Activated CD8-positive, alpha-beta memory T cell treated with anti-CD3 and anti-CD28 coated beads, Interleukin-2, amount 50 U/mL, for 1 hour (primary cell): Measurements from ENCODE around the gene ATP5F1B.
"Not testable (repeated sequence)": the region's sequence is repeated elsewhere in the genome, so short reads cannot be mapped to it uniquely, and the experiment has no call there.

Experiments used
- DNase-seq: peaks from one replicate; pipeline ENCODE4 v3.0.0-alpha.2; 2020; ENCODE audit errors: extremely low read depth

The ATP5F1B gene

GRCh38 chr12:56648023-56648422, 2.2 kb upstream of the ATP5F1B start:
- DNase-seq = not testable (repeated sequence)

GRCh38 chr12:56645201-56645716, 525 bp downstream of the ATP5F1B start:
- DNase-seq = no peak

GRCh38 chr12:56644654-56645053, 1.1 kb downstream of the ATP5F1B start:
- DNase-seq = no peak

DNA sequence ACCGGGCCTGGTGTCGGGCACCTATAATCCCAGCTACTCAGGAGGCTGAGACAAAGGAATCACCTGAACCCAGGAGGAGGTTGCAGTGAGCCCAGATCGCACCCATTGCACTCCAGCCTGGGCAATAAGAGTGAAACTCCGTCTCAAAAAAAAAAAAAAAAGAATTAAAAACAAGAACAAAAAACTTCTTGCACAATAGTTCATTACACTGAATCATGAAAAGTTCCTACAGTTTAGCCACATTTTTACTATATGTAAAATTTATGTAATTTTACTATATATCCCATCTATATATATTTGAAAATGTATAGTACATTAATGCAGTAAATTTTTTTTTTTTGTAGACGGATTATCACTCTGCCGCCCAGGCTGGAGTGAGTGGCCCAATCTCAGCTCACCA, 4.6 kb downstream of the ATP5F1B start:
- no peak for DNase-seq

- no peak for DNase-seq
Observed at GRCh38 chr12:56637621-56638020, 8.2 kb downstream of the ATP5F1B start.

DNA sequence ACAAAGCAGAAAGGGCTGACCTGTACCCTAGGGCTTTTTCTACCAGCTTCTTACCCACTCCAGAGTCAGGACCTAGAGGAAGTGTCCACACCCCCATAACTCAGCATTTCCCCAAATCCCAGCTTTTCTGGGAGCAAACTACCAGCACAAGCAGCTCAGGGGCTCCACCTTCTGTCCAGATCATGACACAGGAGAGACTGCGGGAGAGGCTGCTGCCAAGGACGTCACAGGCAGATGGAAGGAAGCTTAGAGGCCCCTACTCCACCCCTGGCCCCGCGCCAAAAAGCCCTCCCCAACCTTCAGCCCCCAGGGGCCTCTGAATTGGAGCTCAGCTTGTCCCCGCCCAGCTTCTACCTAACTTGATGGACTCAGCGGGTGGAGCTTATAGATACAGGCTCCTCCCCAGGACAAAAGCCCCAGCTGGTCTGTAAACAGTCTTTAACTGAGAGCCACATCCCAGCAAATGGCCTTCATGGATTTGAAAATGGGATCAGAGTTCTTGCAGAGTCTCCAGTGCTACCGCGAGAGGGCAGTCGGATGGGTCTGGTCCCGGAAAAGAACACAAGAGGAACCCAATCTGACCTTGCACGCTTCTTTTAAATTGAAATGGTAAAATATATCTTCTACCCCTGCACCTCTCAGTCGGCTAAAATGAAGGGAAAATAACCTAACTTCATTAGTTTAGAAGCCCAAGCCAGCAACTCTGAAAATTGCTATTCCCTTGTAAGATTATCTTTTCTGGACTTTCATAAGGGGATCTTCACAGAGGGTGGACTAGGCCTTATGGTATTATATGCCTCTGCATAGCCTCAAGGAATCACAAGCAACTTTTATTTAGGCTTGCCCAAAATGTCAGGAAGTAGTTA, 8.9 kb downstream of the ATP5F1B start:
- DNase-seq = peak; percentile 98

DNA sequence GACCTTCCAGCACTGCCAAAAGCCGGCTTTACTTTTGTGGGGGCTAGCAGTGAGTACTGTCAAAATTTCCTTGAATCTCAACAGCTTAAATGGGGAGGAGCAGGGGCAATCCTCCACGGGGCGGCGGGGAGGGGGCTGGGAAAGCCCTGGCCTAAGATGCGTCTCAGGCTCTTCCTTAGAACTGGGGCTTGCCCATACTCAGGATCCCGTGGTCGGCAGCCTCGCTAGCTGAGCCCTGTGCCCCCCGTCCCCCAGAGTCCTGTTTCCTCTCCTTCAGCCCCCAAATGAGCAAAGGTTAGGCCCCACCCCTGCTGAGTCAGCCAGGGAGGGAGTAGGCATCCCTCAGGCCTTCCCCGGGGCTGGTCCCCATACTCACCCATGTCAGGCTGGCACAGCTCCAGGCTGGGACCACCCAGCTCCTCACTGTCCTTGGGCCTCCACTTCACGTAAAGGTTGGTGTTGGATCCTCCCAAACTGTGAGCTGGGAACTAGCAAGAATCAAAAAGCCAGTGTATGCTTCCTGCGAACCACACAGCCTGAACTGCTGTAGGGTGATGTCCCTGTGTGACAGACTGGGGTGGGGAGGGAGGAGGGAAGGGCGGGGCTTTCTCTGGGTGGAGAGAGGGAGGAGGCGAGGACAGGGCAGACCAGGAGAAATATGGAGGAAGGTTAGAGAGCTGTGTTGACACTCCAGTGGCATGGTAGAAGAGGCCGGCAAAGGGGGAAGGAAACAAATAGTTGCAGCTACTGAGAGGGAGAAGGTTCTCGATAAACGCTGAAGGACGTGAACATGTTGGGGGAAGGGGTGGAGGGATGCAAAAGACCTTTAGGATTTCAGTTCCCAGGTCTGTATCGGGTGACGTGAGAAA, 9.7 kb downstream of the ATP5F1B start:
- peak; percentile 53 for DNase-seq

GRCh38 chr12:56634837-56635791, 10.7 kb downstream of the ATP5F1B start:
- DNase-seq = no peak

- DNase-seq = no peak
Observed at GRCh38 chr12:56634242-56634836, 11.4 kb downstream of the ATP5F1B start.

DNA sequence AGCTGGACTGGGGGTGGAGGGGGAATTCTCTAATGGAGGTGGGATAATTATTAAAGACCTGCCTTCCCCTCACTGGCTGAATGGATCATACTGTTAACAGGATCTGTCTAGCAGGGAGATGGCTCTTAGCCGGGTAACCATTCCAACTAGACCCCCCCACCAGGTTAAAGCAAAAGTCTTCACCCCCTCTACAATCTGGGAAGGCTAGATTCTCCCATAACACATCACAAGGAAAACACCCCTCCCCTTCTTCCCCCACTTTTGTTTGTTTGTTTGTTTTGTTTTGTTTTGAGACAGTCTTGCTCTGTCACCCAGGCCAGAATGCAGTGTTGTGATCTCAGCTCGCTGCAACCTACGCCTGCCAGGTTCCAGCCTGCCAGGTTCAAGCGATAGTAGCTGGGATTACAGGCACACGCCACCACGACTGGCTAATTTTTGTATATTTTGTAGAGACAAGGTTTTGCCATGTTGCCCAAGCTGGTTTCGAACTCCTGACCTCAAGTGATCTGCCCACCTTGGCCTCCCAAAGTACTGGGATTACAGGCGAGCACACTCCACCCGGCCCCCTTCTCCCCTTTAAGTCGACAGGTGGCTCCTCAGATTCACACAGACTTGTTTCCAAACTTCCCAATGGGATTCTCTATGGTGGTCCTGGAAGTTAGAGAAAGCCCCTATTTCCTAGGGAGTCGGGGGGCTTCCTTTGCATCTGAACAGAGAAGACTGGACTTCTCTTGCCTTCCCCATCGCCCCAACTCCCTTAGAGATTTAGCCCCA, 12.1 kb downstream of the ATP5F1B start:
- no peak for DNase-seq

- no peak for DNase-seq
Observed at GRCh38 chr12:56632701-56633467, 12.9 kb downstream of the ATP5F1B start.

DNA sequence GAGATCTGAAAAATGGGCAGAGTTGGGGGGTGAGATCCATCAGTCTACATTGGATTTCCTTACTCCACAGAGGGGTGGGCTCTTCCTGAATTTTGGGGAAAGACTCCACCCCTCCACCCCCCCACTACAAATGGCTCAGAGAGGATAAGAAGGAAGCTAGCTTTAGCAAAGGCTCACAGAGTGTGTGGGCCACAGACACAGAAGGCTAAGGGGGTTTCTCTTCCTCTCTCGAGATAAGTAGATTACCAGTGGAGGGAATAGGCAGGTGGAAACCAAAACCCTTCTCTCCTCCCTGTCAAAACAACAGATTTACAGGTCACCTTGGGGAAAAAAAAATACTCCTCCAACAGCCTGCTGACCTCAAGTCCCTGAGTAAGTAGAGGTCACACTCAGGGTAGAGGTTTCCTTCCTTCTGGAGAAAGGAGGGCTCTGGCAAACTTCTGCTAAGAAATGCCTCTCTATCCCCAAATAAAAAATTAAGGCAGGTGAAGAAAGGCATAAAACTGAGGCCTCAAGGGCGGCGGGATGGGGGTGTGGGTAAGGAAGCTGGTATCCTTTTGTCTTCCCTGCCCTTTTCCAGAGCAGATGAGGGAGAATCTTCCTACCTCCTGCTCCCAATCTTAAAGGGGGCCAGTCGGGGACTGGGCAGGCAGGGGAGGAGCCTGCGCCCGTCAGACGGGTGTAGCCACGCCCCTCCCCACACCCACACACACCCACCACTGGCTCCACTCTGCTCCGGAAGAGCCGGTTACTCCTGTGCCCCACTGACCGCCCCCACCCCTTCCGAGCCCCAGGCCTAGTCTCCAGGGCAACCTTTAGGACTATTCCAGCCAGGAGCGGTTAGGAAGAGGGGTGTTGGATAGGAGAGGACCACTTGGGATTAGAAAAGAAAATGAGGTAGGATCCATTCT, 13.7 kb downstream of the ATP5F1B start:
- DNase-seq = no peak

- peak; percentile 50 for DNase-seq
Observed at GRCh38 chr12:56630180-56630632, 15.6 kb downstream of the ATP5F1B start, which contains the start of gene BAZ2A. BAZ2A (minus strand) TSS chr12:56630326; CDS start chr12:56617530, 12,796 bp downstream.

DNA sequence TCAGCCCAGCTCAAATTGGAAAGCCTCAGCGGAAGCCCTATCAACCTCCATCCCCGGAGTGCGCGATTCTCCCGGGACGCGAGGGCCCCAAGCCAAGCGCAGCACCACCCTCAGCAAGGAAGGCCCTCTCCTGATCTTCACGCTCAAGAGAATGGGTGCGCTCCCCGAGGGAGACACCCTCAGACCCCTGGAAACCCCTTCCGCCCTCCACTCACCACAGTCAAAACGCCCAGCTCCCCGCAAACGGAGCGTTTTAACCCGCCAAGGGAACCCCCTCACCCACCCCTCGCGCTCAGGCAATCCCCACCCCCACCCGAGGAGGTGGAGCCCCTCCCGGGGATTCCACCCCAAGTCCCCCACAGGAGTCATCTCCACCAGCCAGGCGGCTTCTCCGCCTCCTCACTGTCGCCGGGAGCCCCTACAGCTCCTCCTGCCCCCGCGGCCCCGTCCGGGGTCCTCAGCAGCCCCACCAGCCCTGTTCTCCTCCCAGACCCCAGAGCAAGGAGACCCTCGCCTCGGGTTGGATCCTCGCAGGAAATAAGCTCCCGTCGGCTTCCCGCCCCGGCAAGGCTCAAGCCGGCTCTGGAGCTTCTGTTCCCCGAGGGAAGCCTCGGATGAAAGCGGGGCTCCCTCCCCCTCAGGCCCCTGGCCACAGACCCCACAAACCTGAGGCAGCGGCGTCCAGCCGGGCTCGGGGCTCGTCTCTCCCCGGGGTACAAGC, 16.2 kb downstream of the ATP5F1B start:
- DNase-seq = no peak

DNA sequence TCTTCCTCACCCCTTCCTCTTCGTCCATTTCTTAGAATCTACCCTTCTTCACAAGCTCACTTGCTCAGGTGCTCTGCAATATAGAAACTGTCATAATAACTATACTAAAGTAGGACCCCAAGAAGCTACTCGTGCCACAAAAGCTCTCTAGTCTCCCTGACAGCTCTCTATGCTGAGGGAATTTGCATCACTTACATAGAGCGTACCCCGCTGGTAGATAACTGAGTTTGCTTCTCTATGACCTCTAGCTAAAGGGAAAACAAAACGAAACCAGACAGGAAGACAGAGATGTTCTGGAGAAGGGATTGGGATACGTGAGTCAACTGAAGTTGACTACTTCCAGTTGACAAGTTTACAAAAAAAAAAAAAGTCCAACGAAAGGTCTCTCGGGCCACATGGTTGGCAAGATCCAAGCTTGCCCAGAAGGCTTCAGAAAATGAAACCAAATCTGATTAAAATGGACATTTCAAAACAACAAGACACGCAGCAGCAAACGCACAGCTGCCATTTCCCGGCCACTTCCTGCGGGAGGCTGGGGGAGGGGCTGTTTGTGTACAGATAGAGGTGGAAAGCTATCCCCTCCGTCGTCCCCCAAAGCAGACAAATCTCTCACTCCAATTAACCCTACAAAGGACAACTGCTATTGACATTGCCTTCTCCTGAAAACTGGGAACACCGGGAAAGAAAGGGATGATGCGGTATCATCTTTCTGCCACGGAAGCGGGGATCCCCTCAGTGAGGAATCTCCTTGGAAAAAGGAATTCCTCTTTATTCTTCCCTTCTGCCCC, 16.9 kb downstream of the ATP5F1B start:
- no peak for DNase-seq

DNA sequence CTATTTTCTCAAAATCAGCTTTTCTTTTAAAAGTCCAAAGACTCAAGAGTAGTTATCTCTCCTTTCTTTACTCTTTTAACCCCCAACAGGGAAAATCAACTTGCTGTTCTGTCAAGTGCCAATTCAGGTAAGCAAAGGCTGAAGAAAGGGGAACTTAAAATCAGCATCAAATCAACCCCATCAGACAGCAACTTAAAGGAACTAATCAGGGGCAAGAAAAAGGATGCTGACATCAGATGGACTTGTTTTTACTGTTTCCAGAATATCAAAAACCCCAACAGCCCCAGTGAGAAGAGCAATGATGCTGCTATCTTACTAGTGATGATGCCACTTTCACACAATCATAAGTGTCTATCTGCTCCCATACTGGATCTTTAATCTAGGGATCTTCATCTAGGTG, 19.1 kb downstream of the ATP5F1B start:
- DNase-seq = no peak

DNA sequence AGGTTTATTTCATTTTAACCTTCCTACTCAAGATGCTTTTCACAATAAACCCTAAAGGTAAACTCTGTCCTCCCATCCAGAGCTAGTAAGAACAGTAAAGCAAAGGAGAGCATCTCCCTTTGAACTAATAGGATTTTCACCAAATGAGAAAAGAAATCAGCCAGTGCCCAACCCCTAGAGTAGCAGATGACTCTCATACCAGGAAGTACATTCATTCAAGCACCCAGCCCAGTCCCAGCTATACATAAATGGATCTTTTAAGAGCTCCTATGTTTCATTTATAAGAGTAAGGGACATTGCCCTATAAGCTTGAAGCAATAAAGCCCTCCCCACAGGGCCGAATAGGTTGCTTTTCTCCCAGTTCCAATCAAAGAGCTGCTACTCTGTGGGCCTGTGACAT, 23.2 kb downstream of the ATP5F1B start:
- no peak for DNase-seq
